ENCODE results near the gene PPM1H. TPM values are rescaled to one million over a fixed set of nuclear protein-coding genes. Genes with fewer than 3 reads are reported as not detected.

The PPM1H gene
- total RNA-seq, 1 donor from 2014 or later = 15.7 TPM

DNA sequence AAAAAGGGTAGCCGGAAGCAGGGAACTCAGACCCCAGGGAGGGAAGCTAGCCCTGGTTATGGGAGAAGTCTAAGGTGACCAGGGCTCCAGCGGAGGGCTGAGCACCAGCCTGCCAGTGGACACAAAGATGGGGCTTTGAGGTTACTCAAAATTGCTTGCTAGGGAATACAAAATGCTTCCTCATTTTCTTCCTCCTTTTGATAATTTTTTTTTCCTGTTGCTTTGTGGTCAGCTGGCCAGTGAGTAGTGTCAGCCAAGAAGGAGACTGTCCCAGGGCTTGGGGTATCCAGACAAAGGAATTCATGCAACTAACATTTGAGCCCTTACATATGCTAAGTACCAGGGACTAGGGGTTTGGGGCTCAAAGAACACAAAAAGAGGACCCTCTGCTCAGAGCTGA lies 206.2 kb downstream of the PPM1H start:
- no peaks in the 10 kb centered on the region for H3K36me3 Mint-ChIP-seq
- H3K9me3 Mint-ChIP-seq = no peaks in the 10 kb centered on the region
- no peaks in the 10 kb centered on the region for H3K27me3 Mint-ChIP-seq (ENCODE audit: low read depth)
- TF ChIP-seq CTCF (IDR thresholded peaks at IDR 0.05; ENCODE audit: unreplicated experiment) = no peak
- no peak overlapping the region for H3K4me3 Mint-ChIP-seq
- H3K27ac Mint-ChIP-seq = peak overlapping the region; percentile 95
- peaks cover 73% of the 10 kb centered on the region for H3K4me1 Mint-ChIP-seq
- DNase-seq (ENCODE audit: low spot score in 2 of 2, unreplicated experiment in 2 of 2) = no peak

GRCh38 chr12:62726471-62726980 lies 208.4 kb downstream of the PPM1H start:
- Mint-ChIP-seq H3K9me3 (no peaks in the 10 kb centered on the region), H3K27me3 (ENCODE audit: low read depth) (no peaks in the 10 kb centered on the region), H3K27ac (no peak overlapping the region), H3K4me1 (peaks cover 69% of the 10 kb centered on the region), H3K36me3 (no peaks in the 10 kb centered on the region), H3K4me3 (no peak overlapping the region)
- no peak for DNase-seq (ENCODE audit: low spot score in 2 of 2, unreplicated experiment in 2 of 2)
- TF ChIP-seq CTCF (IDR thresholded peaks at IDR 0.05; ENCODE audit: unreplicated experiment) = no peak

- peaks cover 69% of the 10 kb centered on the region for H3K4me1 Mint-ChIP-seq
- no peaks in the 10 kb centered on the region for H3K36me3 Mint-ChIP-seq
- no peaks in the 10 kb centered on the region for H3K27me3 Mint-ChIP-seq (ENCODE audit: low read depth)
- H3K9me3 Mint-ChIP-seq = no peaks in the 10 kb centered on the region
- TF ChIP-seq CTCF (IDR thresholded peaks at IDR 0.05; ENCODE audit: unreplicated experiment) = no peak
- no peak for DNase-seq (ENCODE audit: low spot score in 2 of 2, unreplicated experiment in 2 of 2)
- H3K4me3 Mint-ChIP-seq = no peak overlapping the region
- H3K27ac Mint-ChIP-seq = peak overlapping the region; percentile 90
These were observed 209.2 kb downstream of the PPM1H start for GRCh38 chr12:62725781-62726180.

DNA sequence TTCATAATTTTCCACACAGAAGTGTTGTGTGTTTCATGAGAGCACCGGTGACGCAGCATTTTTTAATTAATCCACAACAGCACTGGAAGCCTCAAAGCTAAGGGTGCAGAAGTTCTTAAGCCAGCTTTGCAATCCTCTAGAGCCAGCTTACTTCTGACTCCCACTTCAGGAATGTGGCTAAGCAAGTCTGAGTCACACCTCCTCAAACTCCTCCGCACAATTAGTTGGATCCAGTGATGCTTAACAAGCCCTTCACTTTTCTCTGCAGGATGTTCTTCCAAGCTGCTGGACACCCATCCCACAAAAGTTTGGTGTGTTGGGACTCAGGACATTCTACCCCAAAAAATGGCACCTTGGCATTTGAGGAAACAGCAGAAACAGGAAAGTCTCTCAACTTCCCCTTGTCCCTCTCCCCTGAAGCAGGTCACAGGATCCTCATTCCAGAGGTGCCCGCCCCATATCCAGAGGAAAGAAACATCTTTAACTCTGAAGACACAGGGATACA lies 210.0 kb downstream of the PPM1H start:
- no peak for DNase-seq (ENCODE audit: low spot score in 2 of 2, unreplicated experiment in 2 of 2)
- H3K4me1 Mint-ChIP-seq = peaks cover 69% of the 10 kb centered on the region
- H3K36me3 Mint-ChIP-seq = no peaks in the 10 kb centered on the region

GRCh38 chr12:62724285-62724684 lies 210.7 kb downstream of the PPM1H start:
- H3K27ac Mint-ChIP-seq = peak overlapping the region; percentile 93
- H3K4me3 Mint-ChIP-seq = no peak overlapping the region
- peaks cover under 1% of the 10 kb centered on the region for H3K36me3 Mint-ChIP-seq
- DNase-seq (ENCODE audit: low spot score in 2 of 2, unreplicated experiment in 2 of 2) = no peak
- TF ChIP-seq CTCF (IDR thresholded peaks at IDR 0.05; ENCODE audit: unreplicated experiment) = no peak
- H3K4me1 Mint-ChIP-seq = peaks cover 63% of the 10 kb centered on the region
- H3K9me3 Mint-ChIP-seq = no peaks in the 10 kb centered on the region
- H3K27me3 Mint-ChIP-seq (ENCODE audit: low read depth) = no peaks in the 10 kb centered on the region

More for the DNA sequence above, 210.0 kb downstream of the PPM1H start:
- no peak for TF ChIP-seq CTCF (IDR thresholded peaks at IDR 0.05; ENCODE audit: unreplicated experiment)
- H3K27ac Mint-ChIP-seq = peak overlapping the region; percentile 90
- H3K27me3 Mint-ChIP-seq (ENCODE audit: low read depth) = no peaks in the 10 kb centered on the region
- no peaks in the 10 kb centered on the region for H3K9me3 Mint-ChIP-seq
- no peak overlapping the region for H3K4me3 Mint-ChIP-seq
